ENCODE measurements around the gene GSTK1.
A peak's percentile ranks its signal among the peaks of the same experiment; 100 is the strongest.
"Not testable (repeated sequence)": the region's sequence is repeated elsewhere in the genome, so short reads cannot be mapped to it uniquely, and the experiment has no call there.

Gene GSTK1

DNA sequence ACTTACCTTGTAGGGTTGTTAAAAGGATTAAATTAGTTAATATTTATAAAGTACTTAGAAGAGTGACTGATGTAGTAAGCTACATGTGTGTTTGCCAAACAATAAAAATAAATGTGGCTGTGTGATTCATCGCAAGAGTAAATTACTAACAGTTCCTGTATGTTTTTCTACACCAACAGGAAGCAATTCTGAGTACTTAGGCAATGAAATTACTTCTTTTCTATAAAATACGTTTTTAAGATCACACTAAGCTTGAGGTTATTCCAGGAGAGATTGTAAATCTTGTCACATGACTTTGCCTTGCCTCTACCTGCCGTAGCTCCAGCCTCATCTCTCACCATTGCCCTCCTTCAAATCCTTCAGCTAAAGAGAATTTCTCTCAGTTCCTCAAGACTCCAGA is 18.1 kb upstream of the GSTK1 start:
- no peak for DNase-seq (ENCODE audit: low spot score)
- Mint-ChIP-seq H3K27ac (peak overlapping the region; percentile 75), H3K9me3 (peaks cover 27% of the 10 kb centered on the region), H3K4me3 (peak overlapping the region; percentile 25), H3K4me1 (ENCODE audit: low read depth) (peaks cover 77% of the 10 kb centered on the region), H3K27me3 (ENCODE audit: low read depth) (no peaks in the 10 kb centered on the region), H3K36me3 (ENCODE audit: low read depth) (peaks cover 31% of the 10 kb centered on the region)

DNA sequence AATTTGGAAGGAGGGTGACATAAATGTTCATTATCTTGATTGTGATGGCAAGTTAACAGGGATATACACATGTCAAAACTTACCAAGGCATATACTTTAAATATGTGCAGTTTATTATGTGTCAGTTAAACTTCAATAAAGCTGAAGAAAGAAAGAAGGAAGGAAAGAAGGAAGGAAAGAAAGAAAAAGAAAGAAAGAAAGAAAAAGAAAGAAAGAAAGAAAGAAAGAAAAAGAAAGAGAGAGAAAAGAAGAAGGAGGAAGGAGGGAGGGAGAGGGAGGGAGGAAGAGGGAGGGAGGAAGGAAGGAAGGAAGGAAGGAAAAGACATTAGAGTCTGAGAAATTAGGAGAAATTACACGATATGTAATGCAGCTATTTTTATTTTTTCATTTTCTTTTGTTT is 15.9 kb upstream of the GSTK1 start:
- Mint-ChIP-seq H3K4me1 (ENCODE audit: low read depth) (peaks cover 79% of the 10 kb centered on the region), H3K4me3 (no peak overlapping the region), H3K27ac (peak overlapping the region; percentile 60), H3K27me3 (ENCODE audit: low read depth) (no peaks in the 10 kb centered on the region), H3K9me3 (peaks cover 45% of the 10 kb centered on the region), H3K36me3 (ENCODE audit: low read depth) (peaks cover 48% of the 10 kb centered on the region)
- DNase-seq (ENCODE audit: low spot score) = no peak

DNA sequence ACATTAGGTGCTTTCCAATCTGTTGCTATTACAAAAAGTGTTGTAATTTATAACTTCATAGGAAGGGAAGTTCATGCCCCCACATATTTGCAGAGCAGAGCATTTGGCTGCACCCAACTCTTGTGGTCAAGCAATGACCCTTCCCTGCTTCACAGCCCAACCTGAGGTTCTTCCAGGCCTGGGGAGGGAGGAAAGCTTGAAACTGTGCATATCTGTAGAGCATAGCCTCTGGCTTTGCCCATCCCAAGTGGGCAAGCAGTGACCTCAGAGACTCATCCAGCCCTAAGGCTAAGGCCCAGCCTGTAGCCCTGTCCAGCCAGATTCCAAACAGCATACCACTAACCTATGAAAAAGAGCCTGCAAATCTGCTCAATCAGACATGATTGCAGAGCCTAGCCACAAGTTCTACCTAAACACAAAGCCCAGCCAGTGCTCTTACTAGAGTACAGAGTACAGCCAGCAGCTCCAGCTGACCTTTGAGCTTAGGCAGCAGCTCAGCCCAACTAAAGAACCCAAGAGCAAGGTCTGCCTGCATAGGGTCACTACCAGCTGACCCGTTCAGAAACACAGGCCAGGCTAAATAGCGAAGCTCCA is 14.4 kb upstream of the GSTK1 start:
- no peak for DNase-seq (ENCODE audit: low spot score)
- H3K9me3 Mint-ChIP-seq = peaks cover 57% of the 10 kb centered on the region
- H3K4me3 Mint-ChIP-seq = no peak overlapping the region
- peaks cover 79% of the 10 kb centered on the region for H3K4me1 Mint-ChIP-seq (ENCODE audit: low read depth)
- peak overlapping the region; percentile 24 for H3K27ac Mint-ChIP-seq
- H3K36me3 Mint-ChIP-seq (ENCODE audit: low read depth) = peaks cover 61% of the 10 kb centered on the region
- no peaks in the 10 kb centered on the region for H3K27me3 Mint-ChIP-seq (ENCODE audit: low read depth)

DNA sequence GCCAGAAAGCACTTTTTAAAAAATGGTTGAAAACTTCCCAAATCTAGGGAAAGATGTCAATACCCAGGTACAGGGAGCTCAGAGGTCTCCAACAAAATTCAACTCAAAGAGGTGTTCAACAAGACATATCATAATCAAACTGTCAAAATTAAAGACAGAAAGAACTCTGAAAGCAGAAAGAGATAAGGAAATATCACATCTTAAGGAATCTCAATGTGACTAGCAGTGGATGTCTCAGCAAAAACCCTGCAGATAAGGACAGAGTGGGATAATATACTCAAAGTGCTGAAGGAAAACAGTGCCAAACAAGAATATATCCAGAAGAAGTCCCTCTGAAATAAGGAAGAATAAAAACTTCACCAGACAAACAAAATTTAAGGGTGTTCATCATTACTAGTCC is 13.0 kb upstream of the GSTK1 start:
- Mint-ChIP-seq H3K9me3 (peaks cover 64% of the 10 kb centered on the region), H3K4me3 (peak overlapping the region; percentile 62), H3K27ac (peak overlapping the region; percentile 87), H3K4me1 (ENCODE audit: low read depth) (peaks cover 79% of the 10 kb centered on the region), H3K36me3 (ENCODE audit: low read depth) (peaks cover 62% of the 10 kb centered on the region), H3K27me3 (ENCODE audit: low read depth) (no peaks in the 10 kb centered on the region)
- DNase-seq (ENCODE audit: low spot score) = no peak

DNA sequence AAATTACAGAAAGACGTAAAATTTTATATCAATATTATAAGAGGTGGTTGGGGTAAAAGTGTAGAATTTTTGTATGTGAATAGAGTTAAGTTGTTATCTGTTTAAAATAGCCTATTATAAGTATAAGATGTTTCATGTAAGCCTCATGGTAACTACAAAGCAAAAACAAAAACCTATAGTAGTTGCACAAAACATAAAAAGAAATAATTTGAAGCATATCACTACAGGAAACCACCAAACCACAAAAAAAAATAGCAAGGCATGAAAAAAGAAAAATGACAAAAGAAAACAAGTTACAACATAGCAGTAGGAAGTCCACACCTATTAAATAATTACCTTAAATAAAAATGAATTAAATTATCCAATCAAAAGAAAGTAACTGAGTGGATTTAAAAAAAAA is 12.4 kb upstream of the GSTK1 start:
- H3K4me3 Mint-ChIP-seq = peak overlapping the region; percentile 62
- peak overlapping the region; percentile 87 for H3K27ac Mint-ChIP-seq
- no peak for DNase-seq (ENCODE audit: low spot score)
- peaks cover 79% of the 10 kb centered on the region for H3K4me1 Mint-ChIP-seq (ENCODE audit: low read depth)
- H3K36me3 Mint-ChIP-seq (ENCODE audit: low read depth) = peaks cover 61% of the 10 kb centered on the region
- no peaks in the 10 kb centered on the region for H3K27me3 Mint-ChIP-seq (ENCODE audit: low read depth)
- peaks cover 69% of the 10 kb centered on the region for H3K9me3 Mint-ChIP-seq

DNA sequence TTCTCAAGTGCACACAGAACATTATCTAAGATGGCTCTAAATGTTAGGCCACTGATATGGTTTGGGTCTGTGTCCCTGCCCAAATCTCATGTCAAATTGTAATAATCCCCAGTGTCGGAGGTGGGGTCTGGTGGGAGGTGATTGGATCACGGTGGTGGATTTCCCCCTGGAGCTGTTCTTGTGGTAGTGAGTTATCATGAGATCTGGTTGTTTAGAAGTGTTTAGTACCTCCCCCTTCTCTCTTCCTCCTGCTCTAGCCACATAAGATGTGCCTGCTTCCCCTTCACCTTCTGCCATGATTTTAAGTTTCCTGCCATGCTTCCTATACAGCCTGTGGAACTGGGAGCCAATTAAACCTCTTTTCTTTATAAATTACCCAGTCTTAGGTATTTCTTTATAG is 11.2 kb upstream of the GSTK1 start:
- H3K27me3 Mint-ChIP-seq (ENCODE audit: low read depth) = no peaks in the 10 kb centered on the region
- H3K27ac Mint-ChIP-seq = peak overlapping the region; percentile 87
- peaks cover 58% of the 10 kb centered on the region for H3K9me3 Mint-ChIP-seq
- H3K4me3 Mint-ChIP-seq = peak overlapping the region; percentile 30
- DNase-seq (ENCODE audit: low spot score) = no peak
- H3K36me3 Mint-ChIP-seq (ENCODE audit: low read depth) = peaks cover 57% of the 10 kb centered on the region
- peaks cover 78% of the 10 kb centered on the region for H3K4me1 Mint-ChIP-seq (ENCODE audit: low read depth)

DNA sequence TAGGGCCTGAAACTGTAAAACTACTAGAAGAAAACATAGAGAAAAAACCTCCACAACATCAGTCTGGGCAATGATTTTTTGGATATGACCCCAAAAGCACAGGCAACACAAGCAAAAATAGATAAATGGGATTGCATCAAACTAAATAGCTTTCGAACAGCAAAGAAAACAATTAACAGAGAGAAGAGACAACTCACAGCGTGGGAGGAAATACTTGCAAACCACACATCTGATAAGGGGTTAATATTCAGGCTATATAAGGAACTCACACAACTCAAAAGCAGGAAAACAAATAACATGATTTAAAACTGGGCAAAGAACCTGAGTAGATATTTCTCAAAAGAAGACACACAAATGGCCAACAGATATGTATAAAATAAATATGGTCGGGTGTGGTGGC is 7.7 kb upstream of the GSTK1 start:
- no peak for DNase-seq (ENCODE audit: low spot score)
- Mint-ChIP-seq H3K27me3 (ENCODE audit: low read depth) (no peaks in the 10 kb centered on the region), H3K4me1 (ENCODE audit: low read depth) (peaks cover 74% of the 10 kb centered on the region), H3K36me3 (ENCODE audit: low read depth) (peaks cover 33% of the 10 kb centered on the region), H3K27ac (peak overlapping the region; percentile 84), H3K9me3 (peaks cover 42% of the 10 kb centered on the region), H3K4me3 (peak overlapping the region; percentile 72)

DNA sequence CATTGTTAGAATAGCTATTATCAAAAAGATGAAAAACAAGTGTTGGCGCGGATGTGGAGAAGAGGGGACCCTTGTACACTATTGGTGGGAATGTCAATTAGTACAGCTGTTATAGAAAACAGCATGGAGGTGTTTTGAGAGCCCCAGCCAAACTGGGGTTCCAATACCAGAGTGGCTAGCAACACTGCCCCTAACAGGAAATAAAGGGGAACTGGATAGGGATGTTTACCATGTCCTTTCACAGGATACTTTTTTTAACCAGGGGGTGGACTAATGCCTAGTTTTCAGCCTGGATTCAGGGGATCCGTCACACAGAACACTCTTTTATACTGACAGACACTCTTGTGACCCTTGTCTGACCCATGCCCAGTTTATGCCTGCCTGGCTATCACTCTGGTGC is 6.9 kb upstream of the GSTK1 start:
- DNase-seq (ENCODE audit: low spot score) = no peak
- Mint-ChIP-seq H3K36me3 (ENCODE audit: low read depth) (peaks cover 28% of the 10 kb centered on the region), H3K4me1 (ENCODE audit: low read depth) (peaks cover 70% of the 10 kb centered on the region), H3K4me3 (no peak overlapping the region), H3K27me3 (ENCODE audit: low read depth) (no peaks in the 10 kb centered on the region), H3K9me3 (peaks cover 35% of the 10 kb centered on the region), H3K27ac (no peak overlapping the region)

DNA sequence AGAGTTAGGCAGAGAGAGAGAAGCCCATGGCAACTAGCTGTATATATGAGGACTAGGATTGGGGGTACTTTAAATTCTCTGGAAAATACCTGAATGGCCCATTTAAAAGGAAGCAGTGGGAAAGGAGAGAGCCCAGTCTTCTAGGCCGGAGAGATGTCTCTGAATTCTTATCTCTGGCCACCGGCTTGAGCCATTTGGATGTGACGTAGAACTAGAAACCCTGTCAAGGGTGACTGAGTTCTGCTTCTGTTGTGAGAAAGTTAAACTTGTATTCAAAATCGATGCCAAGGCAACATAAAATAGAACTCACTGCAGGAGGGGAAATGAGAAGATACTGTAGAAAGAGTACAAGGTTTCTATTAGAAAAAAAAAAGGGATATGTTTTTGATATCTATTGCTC is 6.3 kb upstream of the GSTK1 start:
- no peak for DNase-seq (ENCODE audit: low spot score)
- no peak overlapping the region for H3K4me3 Mint-ChIP-seq
- H3K4me1 Mint-ChIP-seq (ENCODE audit: low read depth) = peaks cover 68% of the 10 kb centered on the region
- peaks cover 33% of the 10 kb centered on the region for H3K9me3 Mint-ChIP-seq
- H3K27ac Mint-ChIP-seq = no peak overlapping the region
- peaks cover 25% of the 10 kb centered on the region for H3K36me3 Mint-ChIP-seq (ENCODE audit: low read depth)
- no peaks in the 10 kb centered on the region for H3K27me3 Mint-ChIP-seq (ENCODE audit: low read depth)

DNA sequence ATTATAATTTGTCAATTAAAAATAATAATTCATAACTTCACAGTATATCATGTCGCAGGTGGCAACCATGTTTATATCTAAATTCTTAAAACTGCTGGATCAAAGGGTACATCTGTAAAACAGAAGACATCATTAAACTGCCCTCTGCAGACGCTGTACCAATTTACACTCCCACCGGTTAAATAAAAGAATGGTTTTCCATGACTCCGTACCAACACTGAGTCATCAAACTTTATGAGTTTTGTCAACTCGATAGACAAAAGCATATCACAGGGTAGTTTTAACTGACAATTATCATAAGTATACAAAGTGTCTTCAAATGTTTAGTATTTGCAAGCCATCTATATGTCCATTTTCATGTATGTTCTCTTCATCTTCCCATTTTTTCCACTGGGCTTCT is 5.7 kb upstream of the GSTK1 start:
- no peak overlapping the region for H3K4me3 Mint-ChIP-seq
- H3K36me3 Mint-ChIP-seq (ENCODE audit: low read depth) = peaks cover 21% of the 10 kb centered on the region
- H3K27me3 Mint-ChIP-seq (ENCODE audit: low read depth) = no peaks in the 10 kb centered on the region
- no peak overlapping the region for H3K27ac Mint-ChIP-seq
- peaks cover 29% of the 10 kb centered on the region for H3K9me3 Mint-ChIP-seq
- H3K4me1 Mint-ChIP-seq (ENCODE audit: low read depth) = peaks cover 65% of the 10 kb centered on the region
- DNase-seq (ENCODE audit: low spot score) = no peak

DNA sequence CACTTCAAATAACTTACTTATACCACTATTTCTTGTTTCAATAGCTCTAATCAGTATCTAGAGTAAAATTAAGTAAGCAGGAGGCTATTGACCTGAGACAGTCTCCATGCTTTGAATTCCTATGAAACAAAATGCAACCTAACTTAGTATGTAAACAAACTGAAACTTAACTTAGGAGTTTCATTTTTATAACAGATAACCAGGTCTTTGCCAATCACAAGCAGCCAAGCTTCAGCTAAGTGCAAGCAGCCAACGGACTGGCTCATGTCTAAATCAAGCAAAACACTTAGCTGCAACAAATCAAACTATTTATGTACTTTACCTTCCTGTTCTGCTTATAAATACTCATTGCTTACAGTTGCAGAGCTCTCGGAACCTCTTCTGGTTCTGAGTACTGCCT is 4.4 kb upstream of the GSTK1 start:
- Mint-ChIP-seq H3K4me1 (ENCODE audit: low read depth) (peaks cover 59% of the 10 kb centered on the region), H3K4me3 (peak overlapping the region; percentile 73), H3K27me3 (ENCODE audit: low read depth) (no peaks in the 10 kb centered on the region), H3K36me3 (ENCODE audit: low read depth) (peaks cover 16% of the 10 kb centered on the region), H3K9me3 (peaks cover 18% of the 10 kb centered on the region), H3K27ac (peak overlapping the region; percentile 83)
- DNase-seq (ENCODE audit: low spot score) = no peak

DNA sequence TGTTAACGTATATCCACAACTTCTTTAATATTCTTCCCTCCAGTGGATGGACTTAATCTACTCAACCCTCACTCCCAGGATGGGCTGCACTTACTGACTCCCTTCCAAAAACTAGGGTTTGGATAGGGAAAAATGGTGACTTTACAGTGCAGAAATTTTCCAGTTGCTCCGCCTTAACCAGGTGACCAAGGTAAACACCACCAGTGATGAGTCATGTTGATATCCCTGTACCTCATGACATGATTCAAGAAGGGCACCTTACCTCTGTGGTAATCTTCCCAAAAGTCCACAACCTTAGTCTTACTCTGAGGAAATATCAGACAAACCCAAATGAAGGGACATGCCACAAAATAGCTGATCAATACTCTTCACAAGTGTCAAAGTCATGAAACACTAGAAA is 3.5 kb upstream of the GSTK1 start:
- peaks cover 19% of the 10 kb centered on the region for H3K36me3 Mint-ChIP-seq (ENCODE audit: low read depth)
- peak overlapping the region; percentile 2 for H3K4me3 Mint-ChIP-seq
- H3K27me3 Mint-ChIP-seq (ENCODE audit: low read depth) = no peaks in the 10 kb centered on the region
- DNase-seq (ENCODE audit: low spot score) = no peak
- H3K4me1 Mint-ChIP-seq (ENCODE audit: low read depth) = peaks cover 60% of the 10 kb centered on the region
- H3K9me3 Mint-ChIP-seq = peaks cover 11% of the 10 kb centered on the region
- peak overlapping the region; percentile 83 for H3K27ac Mint-ChIP-seq

DNA sequence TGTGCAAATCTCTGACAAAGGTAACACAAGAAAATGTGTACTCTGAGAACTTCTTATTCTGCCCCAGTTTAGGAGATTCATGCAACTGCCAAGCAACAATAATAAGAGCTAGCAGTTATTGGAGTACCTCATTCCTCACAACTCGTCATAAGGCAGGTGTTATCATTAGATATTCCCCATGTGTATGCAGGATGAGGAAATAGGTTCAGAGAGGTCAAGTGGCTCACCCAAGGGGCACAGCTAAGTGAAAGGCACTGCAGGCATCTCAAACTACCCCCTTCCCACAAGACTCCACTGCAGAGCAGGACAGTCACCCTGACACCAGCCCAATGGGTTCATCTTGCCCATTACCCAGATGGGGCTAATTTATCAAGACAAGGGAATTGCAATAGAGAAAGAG is 1.3 kb upstream of the GSTK1 start:
- peak overlapping the region; percentile 65 for H3K27ac Mint-ChIP-seq

DNA sequence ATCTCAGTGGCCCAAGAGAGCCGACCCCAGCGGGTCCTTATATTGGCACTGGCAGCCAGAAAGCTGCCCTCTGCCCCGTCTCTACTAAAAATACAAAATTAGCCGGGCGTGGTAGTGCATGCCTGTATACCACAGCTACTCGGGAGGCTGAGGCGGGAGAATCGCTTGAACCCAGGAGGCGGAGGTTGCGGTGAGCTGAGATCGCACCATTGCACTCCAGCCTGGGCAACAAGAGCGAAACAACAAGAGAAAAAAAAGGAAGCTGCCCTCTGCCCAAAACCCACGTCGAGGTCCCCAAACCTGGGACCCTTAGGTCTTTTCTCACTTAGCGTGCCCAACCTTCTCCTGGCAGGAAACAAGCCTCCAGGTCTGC is 941 bp downstream of the GSTK1 start:
- Mint-ChIP-seq H3K4me3 (peak overlapping the region; percentile 97), H3K36me3 (ENCODE audit: low read depth) (peaks cover 58% of the 10 kb centered on the region), H3K27ac (peak overlapping the region; percentile 89), H3K4me1 (ENCODE audit: low read depth) (peaks cover 62% of the 10 kb centered on the region)
- not testable (repeated sequence) for H3K27me3 Mint-ChIP-seq (ENCODE audit: low read depth); DNase-seq (ENCODE audit: low spot score); H3K9me3 Mint-ChIP-seq

More for the DNA sequence above, 1.3 kb upstream of the GSTK1 start:
- H3K4me3 Mint-ChIP-seq = peak overlapping the region; percentile 97
- no peak for DNase-seq (ENCODE audit: low spot score)
- H3K36me3 Mint-ChIP-seq (ENCODE audit: low read depth) = peaks cover 35% of the 10 kb centered on the region
- H3K27me3 Mint-ChIP-seq (ENCODE audit: low read depth) = no peaks in the 10 kb centered on the region
- peaks cover 6% of the 10 kb centered on the region for H3K9me3 Mint-ChIP-seq
- H3K4me1 Mint-ChIP-seq (ENCODE audit: low read depth) = peaks cover 55% of the 10 kb centered on the region

DNA sequence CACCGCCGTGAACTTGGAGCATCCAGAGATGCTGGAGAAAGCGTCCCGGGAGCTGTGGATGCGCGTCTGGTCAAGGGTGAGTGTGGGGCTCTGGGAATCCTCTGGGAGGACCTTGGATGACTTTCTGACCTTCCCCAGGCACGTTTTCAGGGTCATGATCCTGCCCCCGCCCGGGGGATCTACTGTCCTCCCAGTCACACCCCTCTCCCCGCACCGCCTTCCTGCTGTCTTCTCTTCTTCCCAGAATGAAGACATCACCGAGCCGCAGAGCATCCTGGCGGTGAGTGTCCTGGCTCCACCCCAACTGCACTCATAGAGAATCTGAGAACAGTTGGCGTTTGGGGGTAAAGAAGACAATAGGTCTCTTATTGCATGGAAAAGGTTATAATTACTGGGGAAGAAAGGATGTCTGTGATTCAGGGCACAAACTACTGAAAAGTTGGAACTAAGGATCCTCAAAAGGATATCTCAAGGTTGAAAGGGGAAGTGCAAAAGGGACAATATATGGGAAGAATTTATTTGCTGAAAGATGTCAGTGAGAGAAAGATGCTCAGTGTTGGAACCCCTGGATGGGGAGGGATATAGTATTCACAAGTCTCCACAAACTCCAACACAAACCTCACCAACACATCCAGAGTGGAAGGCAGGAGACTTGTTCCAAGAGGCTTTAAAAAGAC is 1.9 kb downstream of the GSTK1 start:
- H3K4me1 Mint-ChIP-seq (ENCODE audit: low read depth) = peaks cover 61% of the 10 kb centered on the region
- H3K27me3 Mint-ChIP-seq (ENCODE audit: low read depth) = no peaks in the 10 kb centered on the region
- peaks cover 6% of the 10 kb centered on the region for H3K9me3 Mint-ChIP-seq
- H3K27ac Mint-ChIP-seq = peak overlapping the region; percentile 68
- H3K4me3 Mint-ChIP-seq = peak overlapping the region; percentile 97
- peaks cover 66% of the 10 kb centered on the region for H3K36me3 Mint-ChIP-seq (ENCODE audit: low read depth)
- no peak for DNase-seq (ENCODE audit: low spot score)
